GM19351 (cell line): ENCODE data around the gene DMRTB1.

ENCODE experiments used
- ATAC-seq: cut with Tn5 transposase; IDR thresholded peaks from one replicate; pipeline ENCODE4 v1.9.1; 2021; ENCODE audit warnings: mild to moderate bottlenecking, moderate library complexity; ENCODE audit not compliant: unreplicated experiment

DMRTB1 gene

DNA sequence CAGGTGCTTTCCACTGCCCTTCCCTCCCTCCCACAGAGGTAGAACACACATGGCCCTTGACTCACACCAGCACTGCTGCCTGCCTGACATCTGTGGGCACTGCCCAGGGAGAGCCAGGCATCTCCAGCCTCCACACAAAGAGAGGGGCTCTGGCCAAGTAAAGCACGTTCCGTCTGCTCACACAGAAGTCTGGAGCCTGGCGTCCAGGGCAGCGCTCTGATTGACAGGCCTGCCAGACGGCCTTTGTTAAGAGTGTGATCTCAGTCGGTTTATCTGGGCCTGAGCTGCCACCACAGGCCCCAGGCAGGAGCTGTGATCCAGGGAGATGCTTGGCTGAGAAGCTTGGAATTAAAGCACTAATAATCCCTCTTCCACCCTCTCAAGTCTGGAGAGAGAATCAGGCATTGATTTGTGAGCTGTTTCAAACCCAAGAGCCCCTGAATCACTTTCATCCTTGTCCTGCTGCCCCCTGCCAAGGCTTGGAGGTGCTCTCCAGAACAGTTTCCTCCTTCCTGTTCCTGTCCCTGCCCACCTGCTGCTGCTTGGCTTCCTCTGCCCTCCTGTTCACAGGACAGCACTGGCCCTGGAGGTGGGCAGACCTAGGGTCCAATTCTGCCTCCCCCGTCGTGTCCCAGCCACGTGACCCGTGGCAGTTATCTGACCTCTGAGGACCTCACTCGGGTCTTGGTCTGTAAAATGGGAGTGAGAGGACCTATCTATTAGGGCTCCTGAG lies 3.7 kb downstream of the DMRTB1 start:
- no peak for ATAC-seq

DNA sequence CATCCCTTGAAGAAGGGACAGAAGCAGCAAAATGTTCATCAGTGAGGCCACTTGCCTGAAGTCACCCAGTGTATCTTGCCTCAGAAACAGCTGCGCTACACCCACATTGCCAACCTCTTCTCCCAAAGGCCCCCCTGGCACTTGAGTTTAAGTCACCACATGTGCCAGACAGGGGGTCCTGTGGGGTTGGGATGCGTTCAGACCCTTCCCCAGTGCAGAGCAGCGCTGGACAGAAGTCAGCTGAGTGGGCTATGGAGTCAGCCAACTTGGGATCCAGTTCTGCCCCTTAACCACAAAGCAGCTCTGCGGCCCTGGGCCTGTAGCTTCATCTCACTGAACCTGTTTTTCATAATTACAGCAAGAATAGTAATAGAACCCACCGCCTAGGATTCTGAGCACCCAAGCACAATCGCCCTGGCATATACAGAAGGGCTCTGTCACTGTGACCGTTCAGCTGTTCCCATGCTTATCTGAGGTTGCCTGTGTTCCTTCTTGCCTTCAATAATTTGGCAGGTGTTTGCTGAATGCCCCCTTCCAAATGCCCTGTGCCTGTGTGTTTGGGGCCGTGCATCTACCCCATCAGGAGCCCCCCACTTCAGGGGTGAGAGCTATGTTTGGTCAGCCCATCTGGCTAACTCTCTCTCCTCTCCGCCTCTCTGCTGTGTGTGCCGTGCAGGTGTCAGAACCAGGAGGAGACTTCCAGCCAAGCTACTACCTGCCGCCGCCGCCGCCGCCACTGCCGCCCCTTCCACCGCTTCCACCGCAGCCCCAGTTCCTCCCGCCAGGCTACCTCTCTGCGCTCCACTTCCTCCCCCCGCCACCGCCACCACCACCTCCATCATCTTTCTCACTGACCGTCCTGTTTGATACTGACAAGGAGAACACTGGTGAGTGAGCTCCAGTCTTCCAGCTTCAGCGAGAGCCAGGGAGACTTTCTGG lies 5.0 kb downstream of the DMRTB1 start:
- ATAC-seq, result no peak

DNA sequence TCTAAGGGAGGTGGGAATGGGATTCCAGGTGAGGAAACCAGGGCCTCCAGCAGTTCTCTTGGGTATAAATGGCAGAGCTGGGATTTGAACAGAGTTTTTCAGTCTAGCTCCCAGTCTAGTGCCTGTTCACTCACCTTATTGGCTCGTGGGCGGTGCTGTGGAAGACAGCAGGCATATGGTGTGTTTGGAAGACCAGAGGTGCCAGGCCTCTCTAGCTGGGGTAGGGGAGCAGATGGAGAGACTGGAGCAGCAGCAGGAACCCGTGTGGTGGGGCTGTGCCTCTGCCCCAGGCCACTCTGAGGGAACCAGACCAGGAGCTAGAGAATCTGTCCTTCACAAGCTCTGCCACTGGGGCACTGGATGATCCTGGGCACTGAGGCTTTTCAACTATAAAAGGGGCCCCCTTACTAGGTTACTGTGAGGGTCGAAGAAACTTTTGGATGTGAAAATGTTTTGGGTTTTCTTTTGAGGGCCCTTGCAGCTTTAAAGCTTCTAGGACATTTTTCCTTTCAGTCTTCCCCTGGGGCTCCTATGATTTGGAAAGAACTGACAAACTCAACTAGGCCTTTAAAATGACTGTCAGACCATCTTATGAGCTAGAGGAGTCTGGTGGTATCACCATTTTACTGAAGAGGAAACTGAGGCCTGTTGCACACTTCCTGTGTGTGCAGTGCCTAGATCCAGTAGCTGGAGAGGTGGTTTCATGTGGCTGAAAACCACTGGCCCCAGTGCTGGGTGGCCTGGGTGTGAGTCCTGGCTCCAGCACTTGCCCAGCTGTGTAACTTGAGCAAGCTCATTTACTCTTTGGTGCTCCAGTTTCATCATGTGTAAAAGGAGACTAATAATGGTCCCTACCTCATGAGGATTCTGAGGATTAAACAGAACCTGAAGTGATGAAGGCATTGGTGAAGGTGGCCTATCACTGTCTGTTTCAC lies 6.1 kb downstream of the DMRTB1 start:
- no peak for ATAC-seq

DNA sequence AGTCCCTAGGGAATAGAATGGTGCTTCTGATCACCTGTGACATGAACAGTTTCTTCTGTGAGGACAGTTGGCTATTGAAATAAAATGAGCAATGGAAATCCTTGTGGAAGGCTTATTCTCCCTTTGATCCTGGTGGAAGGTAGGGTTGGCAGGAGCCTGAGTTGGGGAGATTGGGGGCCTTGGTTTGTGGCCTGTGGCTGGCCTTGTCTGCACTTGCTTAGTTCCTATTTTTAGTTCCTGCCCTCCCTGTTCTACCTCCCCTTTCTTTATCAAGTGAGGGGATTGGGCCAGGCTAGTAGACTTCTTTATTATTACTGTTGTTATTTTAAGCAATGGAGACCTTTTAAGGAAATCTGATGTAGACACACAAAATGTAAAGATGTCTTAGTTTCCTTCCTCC lies 8.2 kb downstream of the DMRTB1 start:
- no peak for ATAC-seq

DNA sequence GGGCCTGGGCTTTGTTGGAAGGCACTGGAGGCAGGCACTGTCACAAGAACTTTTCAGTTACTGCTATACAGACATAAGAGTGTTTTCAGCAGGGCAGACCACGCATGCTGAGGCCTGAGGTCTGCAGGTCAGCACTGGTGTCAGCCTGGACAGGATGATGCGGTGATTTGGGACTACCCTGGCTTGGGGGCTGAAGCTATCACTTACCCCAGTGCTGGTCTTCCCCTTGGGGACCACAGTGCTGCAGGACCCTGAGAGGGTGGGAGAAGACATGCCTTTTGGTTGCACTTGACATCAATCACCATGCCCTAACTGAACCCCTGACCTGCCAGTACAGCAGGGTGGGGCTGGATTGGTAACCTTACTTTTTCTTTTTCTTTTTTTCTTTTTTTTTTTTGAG lies 9.2 kb downstream of the DMRTB1 start:
- ATAC-seq, result no peak

DNA sequence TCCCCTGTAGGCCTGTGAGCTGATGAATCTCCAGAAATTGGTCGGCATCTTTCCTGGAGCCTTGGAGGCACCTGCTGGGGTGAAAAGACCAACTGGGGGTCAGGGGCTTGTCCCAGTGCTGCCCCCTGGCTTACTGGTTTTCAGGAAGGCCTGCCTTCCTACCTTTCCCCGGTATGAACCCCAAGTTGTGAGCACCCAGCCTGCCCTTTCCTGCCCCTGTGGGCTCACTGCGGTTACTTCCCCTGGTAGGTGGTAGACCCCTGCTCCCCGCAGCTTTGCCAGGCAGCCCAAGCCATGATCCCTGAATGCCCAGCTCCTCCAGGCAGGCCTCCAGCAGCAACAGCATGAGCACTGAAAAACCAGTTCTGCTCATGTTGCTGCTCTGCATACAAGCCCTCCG lies 10.2 kb downstream of the DMRTB1 start:
- ATAC-seq, result no peak

DNA sequence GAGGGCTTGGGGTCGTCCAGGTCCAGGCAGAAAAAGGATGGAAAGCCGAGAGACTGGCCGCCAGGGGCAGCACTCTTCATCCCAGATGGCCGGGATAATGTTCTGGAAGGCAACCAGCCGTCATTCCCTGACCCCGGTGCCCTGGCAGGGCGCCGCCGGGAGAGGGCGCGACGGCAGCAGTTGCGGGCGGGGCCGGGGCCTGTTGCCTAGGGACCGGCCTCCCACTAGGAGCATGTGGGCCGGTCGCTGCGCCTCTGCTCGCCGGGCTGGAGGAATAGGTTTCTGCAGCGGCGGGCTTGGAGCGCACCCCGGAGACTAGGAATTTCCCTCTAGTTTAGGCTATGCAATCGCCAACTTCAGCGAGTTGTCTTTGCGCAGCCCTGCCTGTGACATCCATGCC lies 11.0 kb downstream of the DMRTB1 start:
- no peak for ATAC-seq

DNA sequence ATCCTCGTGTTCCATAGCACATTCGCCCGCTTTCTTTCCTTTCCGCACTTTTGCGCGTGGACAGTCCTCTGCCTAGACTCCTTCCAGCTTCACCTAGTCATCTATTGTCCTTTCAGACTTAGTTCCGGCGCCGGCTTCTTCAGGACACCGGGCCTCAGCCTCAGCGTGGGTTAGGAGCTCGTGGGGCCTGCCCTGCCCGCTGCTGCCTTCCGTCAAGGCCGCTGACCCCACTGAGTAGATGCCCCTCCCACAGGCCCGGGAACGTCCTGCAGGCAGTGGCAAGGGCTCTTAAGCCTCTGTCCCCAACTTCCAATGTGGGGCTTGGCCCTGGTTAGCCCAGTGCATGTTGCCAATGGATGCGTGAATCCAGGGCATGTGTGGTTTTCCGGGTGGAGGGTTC lies 11.4 kb downstream of the DMRTB1 start:
- no peak for ATAC-seq

DNA sequence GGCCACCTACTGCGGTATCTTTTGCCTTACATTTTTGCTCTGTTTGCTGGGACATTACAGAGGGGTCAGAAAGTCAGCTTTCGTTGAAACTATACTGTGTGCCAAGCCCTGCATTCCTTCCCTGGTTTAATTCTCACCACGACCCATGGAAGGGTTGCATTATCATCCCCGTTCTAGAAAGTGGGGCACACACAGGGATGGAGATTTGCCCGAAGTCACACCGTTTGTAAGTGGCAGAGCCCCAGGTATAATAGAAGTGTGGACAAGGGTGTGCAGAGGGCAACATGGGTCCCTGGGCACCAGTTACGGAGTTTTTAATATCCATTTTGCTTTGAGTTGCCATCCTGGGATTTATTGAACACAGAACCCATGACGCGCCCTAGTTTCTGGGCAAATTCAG lies 11.8 kb downstream of the DMRTB1 start:
- no peak for ATAC-seq

DNA sequence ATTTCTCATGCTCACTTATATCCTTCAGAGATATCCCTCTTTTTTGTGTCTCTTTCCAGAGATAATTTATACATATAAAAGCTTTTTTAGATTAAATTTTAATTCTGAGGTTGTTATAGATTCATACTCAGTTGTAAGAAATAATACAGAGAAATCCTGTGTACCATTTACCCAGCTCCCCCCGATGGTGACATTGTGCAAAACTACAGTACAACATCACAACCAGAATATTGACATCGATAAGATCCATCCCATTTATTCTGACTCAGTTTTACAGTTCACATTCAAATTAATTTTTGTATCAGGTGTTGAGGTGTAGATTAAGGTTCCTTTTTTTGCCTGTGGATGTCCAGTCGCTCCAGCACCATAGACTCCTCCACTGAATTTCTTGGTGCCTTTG lies 14.3 kb downstream of the DMRTB1 start:
- ATAC-seq, result no peak

DNA sequence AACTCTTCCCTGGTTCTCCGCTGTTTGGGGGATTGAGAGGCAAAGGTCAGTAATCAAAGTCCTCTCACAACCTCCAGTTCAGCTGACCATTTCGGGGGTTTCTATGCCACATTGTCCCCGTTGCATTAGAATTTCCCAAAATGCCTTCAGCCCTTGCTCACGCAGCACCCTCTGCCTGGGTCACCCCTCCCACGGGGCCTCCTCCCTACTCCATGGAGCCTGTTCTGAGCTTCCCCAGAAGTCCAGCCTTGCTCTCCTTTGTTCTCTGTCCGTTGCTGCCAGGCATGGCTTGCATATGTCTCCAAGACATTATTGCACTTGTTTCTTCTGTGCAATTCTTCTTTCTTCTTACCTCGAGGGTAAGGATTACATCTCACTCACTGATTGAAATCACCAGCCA lies 16.5 kb downstream of the DMRTB1 start:
- ATAC-seq, result no peak

DNA sequence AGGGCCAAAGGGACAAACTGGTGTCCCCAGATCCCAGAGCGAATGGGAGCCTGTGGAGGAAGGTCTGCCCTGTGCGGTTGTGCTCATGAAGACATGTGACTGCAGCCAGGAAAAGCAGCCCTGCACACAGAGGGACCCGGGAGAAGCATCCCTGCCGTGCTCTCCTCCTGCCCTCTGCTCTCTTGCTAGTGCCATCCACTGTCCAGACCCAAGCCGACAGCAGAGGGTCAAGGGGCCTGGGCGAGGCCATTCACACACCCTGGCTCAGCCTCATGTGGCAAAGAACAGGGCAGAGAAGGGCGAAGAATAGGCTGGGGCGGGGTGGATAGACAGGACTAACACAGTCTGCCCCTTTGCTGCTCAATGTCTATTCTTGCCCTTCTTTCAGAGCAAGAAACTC lies 17.4 kb downstream of the DMRTB1 start:
- ATAC-seq, result no peak

DNA sequence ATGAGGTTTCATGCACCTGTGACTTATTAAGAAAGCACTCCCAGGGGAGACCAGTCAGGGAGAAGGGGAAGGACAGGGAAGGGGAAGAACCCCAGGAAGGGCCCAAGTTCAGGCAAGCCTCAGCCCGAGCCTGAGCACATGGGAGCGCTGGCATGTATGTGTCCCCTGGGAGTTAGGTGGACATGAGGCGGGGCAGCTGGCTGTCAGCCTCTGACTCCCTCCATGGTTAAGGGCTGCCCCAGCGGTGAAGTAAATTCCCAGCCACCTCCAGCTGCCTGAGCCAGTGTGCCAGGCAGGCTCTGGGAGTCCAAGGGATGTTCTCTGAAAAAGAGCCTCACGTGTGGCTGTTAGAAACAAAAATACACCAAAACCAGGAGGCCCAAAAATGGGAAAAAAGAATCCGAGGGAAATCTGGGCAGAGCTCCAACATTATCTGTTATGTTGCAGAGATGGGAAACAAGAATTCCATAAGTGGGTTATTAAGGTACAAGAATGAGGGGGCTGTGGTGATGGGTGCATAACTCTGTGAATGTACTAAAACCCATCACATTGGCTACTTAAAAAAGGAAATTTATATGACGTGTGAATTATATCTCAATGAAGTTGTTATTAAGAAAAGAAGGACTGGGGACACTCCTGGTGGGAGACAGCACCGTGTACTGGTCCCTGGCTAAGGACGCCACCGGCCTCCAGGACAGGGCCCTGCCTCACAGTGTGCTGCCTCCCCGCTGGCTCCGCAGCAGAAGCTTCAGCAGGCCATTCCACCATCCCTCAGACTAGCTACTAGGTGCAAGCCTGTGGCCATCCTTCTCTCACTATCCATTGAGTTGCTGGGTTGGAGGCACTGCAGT lies 18.7 kb downstream of the DMRTB1 start:
- no peak for ATAC-seq

DNA sequence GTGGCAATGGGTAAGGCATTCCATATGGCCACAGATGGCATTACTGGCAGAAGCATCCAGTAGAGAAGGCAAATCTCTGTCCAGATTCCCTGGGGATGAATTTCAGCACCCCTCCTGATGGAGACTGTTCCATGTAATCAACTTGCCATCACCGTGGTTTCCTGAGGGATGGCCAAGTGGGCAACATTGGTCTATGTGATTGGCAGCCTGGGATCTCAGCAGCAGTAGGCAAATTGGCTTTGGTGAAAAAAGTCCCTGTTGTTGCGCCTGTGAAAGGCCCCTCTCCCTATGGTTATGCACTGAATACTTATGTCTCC lies 19.3 kb downstream of the DMRTB1 start:
- ATAC-seq, result no peak

DNA sequence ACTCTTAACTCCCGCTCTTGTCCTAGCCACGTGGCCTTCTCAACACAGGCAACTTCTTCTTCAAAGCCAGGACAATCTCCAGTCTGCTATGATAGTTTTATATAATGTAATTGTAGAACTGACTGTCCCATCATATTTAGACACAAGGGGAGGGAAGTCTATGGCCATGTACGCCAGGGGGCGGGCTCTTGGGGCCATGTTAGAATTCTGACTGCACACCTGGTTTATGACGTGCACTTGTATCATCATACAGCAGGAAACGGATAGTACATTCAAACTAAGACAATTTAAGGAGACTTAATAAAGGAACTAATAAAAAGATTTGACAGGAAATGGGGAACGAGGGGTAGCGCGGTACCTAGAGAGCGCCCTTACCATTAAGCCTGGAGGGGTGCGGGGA lies 21.5 kb downstream of the DMRTB1 start:
- no peak for ATAC-seq

DNA sequence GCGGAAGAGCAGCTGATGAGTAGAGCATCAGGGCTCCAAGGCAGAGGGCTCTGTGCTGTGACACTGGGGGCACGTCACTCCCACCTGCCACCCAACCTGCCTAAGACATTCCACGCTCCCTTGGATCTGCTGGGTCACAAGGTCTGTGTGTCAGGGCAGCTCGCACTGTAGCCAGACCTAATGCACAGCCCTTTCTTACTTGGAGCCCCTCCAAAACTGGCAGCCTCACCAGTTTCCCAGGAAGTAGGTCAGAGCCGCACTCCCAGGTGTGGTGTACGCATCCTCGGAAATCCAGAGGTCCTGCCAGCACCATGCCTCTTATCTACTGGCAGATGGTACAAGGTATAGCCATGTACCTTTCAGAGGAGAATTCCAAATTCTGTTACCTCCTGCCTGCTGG lies 22.3 kb downstream of the DMRTB1 start:
- no peak for ATAC-seq

DNA sequence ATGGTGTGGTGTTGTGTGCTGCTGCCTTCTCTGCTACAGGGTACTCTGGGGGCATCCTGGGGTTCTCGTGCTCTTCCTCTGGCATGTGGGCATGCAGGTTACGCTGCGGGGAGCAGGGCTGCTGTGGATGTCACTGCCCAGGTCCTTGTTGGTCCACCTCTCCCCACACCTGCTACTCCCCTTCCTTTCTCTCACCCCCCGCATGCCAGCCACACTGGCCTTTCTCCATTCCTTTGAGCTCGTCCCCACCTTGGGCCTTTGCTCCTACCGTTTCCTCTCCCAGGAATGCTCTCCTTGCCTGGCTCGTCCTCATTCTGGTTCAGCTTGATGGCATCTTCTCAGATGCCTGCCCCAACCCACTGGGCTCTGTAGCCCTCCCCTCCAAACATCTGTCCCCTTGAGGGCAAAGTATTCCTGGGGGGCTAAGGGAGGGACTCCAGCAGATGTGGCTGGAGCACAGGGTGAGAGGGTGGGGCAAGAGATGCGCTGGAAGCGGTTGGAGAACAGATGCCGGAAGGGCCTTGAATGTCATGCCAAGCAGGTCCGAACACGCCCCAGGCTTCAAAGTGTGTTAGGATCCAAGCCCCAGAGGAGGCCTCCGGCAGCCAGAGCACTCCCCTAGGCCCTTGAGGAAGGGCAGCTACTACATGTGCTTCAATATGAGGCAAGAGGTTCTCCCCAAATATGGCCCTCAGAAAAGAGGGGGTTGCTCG lies 23.4 kb downstream of the DMRTB1 start:
- no peak for ATAC-seq

DNA sequence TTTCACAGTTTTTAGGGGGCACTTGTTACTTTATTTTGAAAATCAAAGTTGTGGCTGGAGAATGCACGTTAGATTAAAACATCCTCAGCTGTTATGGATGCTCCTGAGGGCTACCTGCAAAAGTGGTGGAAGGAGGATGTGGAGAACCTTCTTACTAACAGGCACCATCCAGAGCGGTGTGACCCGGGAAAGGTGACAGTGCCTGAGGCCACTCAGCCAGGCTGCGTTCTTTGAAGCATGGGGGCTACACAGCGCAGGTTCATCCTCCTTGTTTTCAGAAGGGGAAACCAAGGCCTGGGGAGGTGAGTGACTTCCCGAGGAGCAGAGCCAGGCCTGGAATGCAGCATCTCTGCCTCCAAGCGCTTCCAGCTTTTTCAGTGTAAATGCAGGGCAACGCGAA lies 24.0 kb downstream of the DMRTB1 start:
- no peak for ATAC-seq

DNA sequence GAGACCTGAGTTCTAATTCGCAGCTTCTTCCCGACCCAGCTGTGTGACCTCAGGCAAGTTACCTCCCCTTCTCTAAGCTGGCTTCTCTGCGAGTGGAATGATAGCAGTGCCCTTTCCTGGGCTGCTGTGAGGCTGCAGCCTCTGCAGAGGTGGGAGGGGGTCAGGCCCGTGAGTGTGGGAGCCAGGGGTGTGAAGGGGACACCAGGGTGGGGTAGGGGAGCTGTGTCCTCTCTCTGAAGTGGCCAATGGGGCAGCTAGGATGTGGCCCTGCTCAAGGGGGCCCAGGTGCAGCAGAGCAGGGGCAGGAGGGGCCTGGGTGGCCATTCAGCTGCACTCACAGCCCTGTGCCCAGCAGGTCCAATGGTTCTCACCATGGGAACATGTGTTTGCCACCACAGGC lies 24.5 kb downstream of the DMRTB1 start:
- ATAC-seq, result no peak
